ENCODE data around the gene PGAP1. TPM values are rescaled to one million over a fixed set of nuclear protein-coding genes. Genes with fewer than 3 reads are reported as not detected.
A peak's percentile ranks its signal among the peaks of the same experiment; 100 is the strongest.

PGAP1 gene
- total RNA-seq, 1 experiment from 2014 or later: 6.5 TPM

GRCh38 chr2:196931555-196931954 is 5.0 kb upstream of the PGAP1 start:
- Histone ChIP-seq H3K79me2 (ENCODE audit: low read depth) (no peaks in the 10 kb centered on the region), H4K20me1 (ENCODE audit: insufficient read depth) (no peaks in the 10 kb centered on the region), H3K4me3 (no peak overlapping the region), H3K4me2 (no peak overlapping the region), H3K27me3 (ENCODE audit: insufficient read depth, low read depth) (no peaks in the 10 kb centered on the region), H3K36me3 (ENCODE audit: low read depth) (no peaks in the 10 kb centered on the region), H3K27ac (no peak overlapping the region), H3K9me2 (ENCODE audit: insufficient read depth) (no peaks in the 10 kb centered on the region), H3K4me1 (replicated peaks; ENCODE audit: insufficient read depth) (no peaks in the 10 kb centered on the region), H3F3A (ENCODE audit: insufficient read depth, low read depth) (peaks cover 6% of the 10 kb centered on the region; the same call in 1 of the 2 replicates), H3K9me3 (ENCODE audit: insufficient read depth, low read depth) (no peaks in the 10 kb centered on the region), H2AFZ (no peak overlapping the region)
- TF ChIP-seq EZH2 (IDR thresholded peaks at IDR 0.05; ENCODE audit: low read depth) (no peak), CTCF (conservative IDR thresholded peaks at IDR 0.05) (no peak)
- DNase-seq: no peak
- intact Hi-C loops (cut with micrococcal nuclease; ENCODE audit: unreplicated experiment): no loop called here
- ChIA-PET CTCF (no interaction called here), POLR2A (ENCODE audit: unreplicated experiment) (no interaction called here)
- BruUV-seq (replicated peaks): no TSS peak

DNA sequence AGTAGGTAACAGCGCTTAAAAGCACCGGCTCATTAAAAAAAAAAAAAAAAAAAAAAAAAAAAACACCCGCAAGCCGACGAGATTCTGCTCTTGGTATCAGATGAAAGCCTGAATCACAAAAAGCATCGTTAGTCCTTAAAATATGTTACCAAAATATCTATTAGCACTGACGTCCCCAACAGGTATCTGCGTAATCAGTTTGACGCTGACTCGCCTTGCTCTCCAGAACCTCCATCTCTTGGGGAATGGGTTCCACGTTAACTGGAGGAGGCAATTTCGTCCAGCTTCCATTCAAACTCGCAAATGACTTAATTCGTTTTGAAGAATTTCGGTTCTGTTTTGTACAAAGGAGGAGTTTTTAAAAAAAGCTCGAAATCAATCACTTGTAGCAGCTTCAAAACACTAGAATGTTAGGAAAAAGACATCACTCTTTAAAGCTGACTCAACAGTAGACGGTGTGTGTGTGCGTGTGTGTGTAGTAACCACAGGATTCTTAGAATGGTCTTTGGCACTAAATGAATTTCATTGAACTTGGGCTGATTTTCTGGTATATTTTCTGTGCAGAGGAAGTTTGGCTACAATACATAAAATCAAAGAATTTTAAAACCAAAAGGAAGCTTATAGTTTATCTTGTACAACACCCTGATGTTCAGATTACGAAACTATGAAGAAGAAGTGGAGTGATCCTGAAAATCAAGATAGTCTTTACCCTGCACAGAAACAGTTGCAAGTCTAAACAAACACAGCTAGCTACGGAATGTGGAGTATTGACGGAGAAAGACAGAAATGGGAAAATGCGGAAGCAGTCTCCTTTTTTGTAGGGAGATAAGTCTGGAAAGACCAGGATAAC is 1.1 kb upstream of the PGAP1 start:
- intact Hi-C loops (cut with micrococcal nuclease; ENCODE audit: unreplicated experiment): loop anchor here (5.0 kb wide), 1 partner anchor 450 kb away; no protein-coding TSS in a partner anchor

More for the DNA sequence above, 1.1 kb upstream of the PGAP1 start:
- H3K27ac ChIP-seq: peak overlapping the region; percentile 60
- H3K79me2 ChIP-seq (ENCODE audit: low read depth): peaks cover 24% of the 10 kb centered on the region
- peak overlapping the region; percentile 93 for H3K4me2 ChIP-seq
- H4K20me1 ChIP-seq (ENCODE audit: insufficient read depth): no peaks in the 10 kb centered on the region
- no peaks in the 10 kb centered on the region for H3K36me3 ChIP-seq (ENCODE audit: low read depth)
- peak overlapping the region; percentile 98 for H3K4me3 ChIP-seq
- peak overlapping the region; percentile 99 for H2AFZ ChIP-seq
- TF ChIP-seq CTCF (conservative IDR thresholded peaks at IDR 0.05): no peak
- peak; percentile 6 to 70 for DNase-seq
- no peaks in the 10 kb centered on the region for H3K9me2 ChIP-seq (ENCODE audit: insufficient read depth)
- ChIA-PET CTCF (interaction anchor here (0.6 kb wide), 1 partner anchor 290 kb away, joined by 8 read pairs; no protein-coding TSS in a partner anchor), POLR2A (ENCODE audit: unreplicated experiment) (no interaction called here)
- H3K27me3 ChIP-seq (ENCODE audit: insufficient read depth, low read depth): no peaks in the 10 kb centered on the region
- no peaks in the 10 kb centered on the region for H3K9me3 ChIP-seq (ENCODE audit: insufficient read depth, low read depth)
- H3F3A ChIP-seq (ENCODE audit: insufficient read depth, low read depth): peaks cover 6% of the 10 kb centered on the region; the same call in 1 of the 2 replicates
- no TSS peak for BruUV-seq (replicated peaks)
- H3K4me1 ChIP-seq (replicated peaks; ENCODE audit: insufficient read depth): peaks cover 18% of the 10 kb centered on the region
